ENCODE data around the gene GIMAP2.

The GIMAP2 gene

GRCh38 chr7:150686030-150686631, 625 bp downstream of the GIMAP2 start:
- no peak overlapping the region for H3K4me3 ChIP-seq (ENCODE audit: control insufficient read depth, low read depth, low read length)
- no peak for DNase-seq (ENCODE audit: low read depth)
- TF ChIP-seq, protein P1, sequence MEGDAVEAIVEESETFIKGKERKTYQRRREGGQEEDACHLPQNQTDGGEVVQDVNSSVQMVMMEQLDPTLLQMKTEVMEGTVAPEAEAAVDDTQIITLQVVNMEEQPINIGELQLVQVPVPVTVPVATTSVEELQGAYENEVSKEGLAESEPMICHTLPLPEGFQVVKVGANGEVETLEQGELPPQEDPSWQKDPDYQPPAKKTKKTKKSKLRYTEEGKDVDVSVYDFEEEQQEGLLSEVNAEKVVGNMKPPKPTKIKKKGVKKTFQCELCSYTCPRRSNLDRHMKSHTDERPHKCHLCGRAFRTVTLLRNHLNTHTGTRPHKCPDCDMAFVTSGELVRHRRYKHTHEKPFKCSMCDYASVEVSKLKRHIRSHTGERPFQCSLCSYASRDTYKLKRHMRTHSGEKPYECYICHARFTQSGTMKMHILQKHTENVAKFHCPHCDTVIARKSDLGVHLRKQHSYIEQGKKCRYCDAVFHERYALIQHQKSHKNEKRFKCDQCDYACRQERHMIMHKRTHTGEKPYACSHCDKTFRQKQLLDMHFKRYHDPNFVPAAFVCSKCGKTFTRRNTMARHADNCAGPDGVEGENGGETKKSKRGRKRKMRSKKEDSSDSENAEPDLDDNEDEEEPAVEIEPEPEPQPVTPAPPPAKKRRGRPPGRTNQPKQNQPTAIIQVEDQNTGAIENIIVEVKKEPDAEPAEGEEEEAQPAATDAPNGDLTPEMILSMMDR (IDR thresholded peaks at IDR 0.05; ENCODE audit: control insufficient read depth, insufficient read depth, low read depth, low read length, missing control alignments), result no peak

- no peak overlapping the region for H3K4me3 ChIP-seq (ENCODE audit: control insufficient read depth, low read depth, low read length)
- no peak for DNase-seq (ENCODE audit: low read depth)
- TF ChIP-seq, protein P1 (IDR thresholded peaks at IDR 0.05; ENCODE audit: control insufficient read depth, insufficient read depth, low read depth, low read length, missing control alignments), result no peak
These were observed 3.1 kb downstream of the GIMAP2 start for GRCh38 chr7:150688630-150689029.

DNA sequence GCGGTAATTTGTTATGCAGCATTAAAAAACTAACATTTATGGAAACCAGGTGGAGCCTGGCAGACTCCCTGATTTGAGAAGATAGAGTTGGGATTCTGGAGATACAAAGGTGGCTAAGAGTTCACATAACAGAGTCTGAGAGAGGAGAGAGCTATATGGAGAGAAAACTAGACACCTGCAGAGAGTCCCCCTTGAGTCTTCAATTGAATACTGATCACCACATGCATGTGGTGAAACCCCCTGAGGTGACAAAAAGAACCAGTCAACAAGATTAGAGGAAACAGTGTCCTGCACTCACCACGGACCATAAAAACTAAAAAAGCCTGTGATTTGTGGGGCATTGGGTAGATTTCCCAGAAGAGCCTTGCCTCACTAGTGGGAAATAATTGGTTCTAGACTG, 10.1 kb downstream of the GIMAP2 start:
- no peak for DNase-seq (ENCODE audit: low read depth)
- no peak overlapping the region for H3K4me3 ChIP-seq (ENCODE audit: control insufficient read depth, low read depth, low read length)
- TF ChIP-seq, protein P1 (IDR thresholded peaks at IDR 0.05; ENCODE audit: control insufficient read depth, insufficient read depth, low read depth, low read length, missing control alignments), result no peak

- TF ChIP-seq, protein P1 (IDR thresholded peaks at IDR 0.05; ENCODE audit: control insufficient read depth, insufficient read depth, low read depth, low read length, missing control alignments), result no peak
- no peak overlapping the region for H3K4me3 ChIP-seq (ENCODE audit: control insufficient read depth, low read depth, low read length)
- no peak for DNase-seq (ENCODE audit: low read depth)
These were observed 17.7 kb downstream of the GIMAP2 start for GRCh38 chr7:150703209-150703608.

DNA sequence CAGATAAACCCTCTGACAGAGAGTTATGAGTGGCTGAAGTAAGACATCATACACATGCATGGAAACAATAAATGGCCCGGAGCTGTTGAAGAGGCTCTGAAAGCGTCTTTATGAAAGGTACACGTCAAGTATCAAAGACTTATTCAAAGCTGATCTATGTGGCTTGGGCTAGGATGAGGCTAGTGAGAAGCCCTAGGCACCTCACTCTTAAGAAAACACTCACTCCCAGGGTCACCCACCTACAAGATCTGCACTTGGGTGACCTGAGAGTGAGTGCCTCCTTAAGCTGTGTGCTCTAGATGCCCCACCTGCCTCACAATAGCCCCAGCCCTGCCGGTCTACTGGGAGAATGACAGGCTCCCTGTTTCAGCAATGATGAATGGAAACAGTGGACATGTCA, 29.8 kb downstream of the GIMAP2 start:
- TF ChIP-seq, protein P1 (IDR thresholded peaks at IDR 0.05; ENCODE audit: control insufficient read depth, insufficient read depth, low read depth, low read length, missing control alignments), result no peak
- DNase-seq (ENCODE audit: low read depth), result no peak
- H3K4me3 ChIP-seq (ENCODE audit: control insufficient read depth, low read depth, low read length), result no peak overlapping the region

DNA sequence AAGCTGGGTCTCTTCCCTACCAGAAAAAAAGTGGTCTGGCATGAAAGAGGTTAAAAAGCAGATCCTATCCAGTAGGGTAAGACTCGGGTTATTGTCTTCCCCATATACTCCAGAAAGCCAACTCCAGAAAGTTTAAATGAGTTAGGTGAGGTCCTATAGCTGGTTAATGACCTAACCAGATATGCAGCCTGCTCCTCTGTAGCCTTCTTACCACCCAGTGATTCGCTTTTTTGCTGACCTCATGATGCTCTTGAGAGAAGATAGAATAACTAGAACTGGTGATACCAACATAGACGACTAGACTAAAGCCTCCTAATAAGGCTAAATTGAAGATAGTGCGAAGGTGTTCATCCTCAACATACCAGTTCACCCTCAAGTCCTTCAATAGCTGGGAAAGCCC, 30.2 kb downstream of the GIMAP2 start:
- no peak for DNase-seq (ENCODE audit: low read depth)
- TF ChIP-seq, protein P1 (IDR thresholded peaks at IDR 0.05; ENCODE audit: control insufficient read depth, insufficient read depth, low read depth, low read length, missing control alignments), result no peak
- no peak overlapping the region for H3K4me3 ChIP-seq (ENCODE audit: control insufficient read depth, low read depth, low read length)

GRCh38 chr7:150716368-150716767, 30.9 kb downstream of the GIMAP2 start, which contains the start of gene GIMAP1:
Gene GIMAP1, plus strand, starts transcription at chr7:150716613. Its CDS starts 2,435 bp downstream, at chr7:150719048.
- no peak for DNase-seq (ENCODE audit: low read depth)
- H3K4me3 ChIP-seq (ENCODE audit: control insufficient read depth, low read depth, low read length), result no peak within 1 kb of the TSS
- TF ChIP-seq, protein P1 (IDR thresholded peaks at IDR 0.05; ENCODE audit: control insufficient read depth, insufficient read depth, low read depth, low read length, missing control alignments), result no peak

All from AG09309 (cell line).